Brain pericyte (primary cell): ENCODE results near the gene NTHL1.

ENCODE experiments used
- DNase-seq: peaks from one replicate; pipeline ENCODE4 v3.0.0-alpha.2; 2012; ENCODE audit warnings: low read depth, low spot score

Gene NTHL1

DNA sequence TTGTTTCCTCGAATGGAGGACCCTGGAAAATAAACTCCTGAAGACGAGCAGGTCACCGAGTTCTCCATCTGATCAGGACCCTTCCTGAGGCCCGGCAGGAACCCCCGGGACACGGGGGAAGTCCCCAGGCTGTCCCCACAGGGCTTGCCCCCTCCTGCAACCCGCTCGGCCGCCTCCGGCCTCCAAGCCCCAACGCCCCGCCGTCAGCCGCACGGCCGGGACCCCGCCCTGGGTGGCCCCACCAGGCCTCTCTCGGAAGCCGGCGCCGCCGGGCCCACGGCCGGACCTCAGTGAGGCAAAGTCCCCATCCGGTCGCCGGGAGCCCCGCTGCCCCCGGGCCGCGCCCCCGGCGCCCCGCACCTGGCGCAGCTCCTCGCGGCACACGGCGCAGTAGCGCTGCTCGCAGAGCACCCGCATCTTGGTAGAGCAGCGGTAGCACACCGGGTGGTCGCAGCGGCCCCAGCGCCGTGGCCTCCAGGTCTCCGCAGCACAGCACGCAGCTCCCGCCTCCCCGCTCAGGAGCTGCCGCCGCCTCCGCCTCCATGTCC is 38.4 kb downstream of the NTHL1 start:
- no peak for DNase-seq

- no peak for DNase-seq
Observed at GRCh38 chr16:2008631-2009163, 38.9 kb downstream of the NTHL1 start.

GRCh38 chr16:2008009-2008526 is 39.6 kb downstream of the NTHL1 start:
- DNase-seq = no peak

GRCh38 chr16:2007081-2007836 is 40.4 kb downstream of the NTHL1 start:
- DNase-seq = no peak

GRCh38 chr16:2006317-2006716 is 41.3 kb downstream of the NTHL1 start:
- DNase-seq = no peak

- DNase-seq = no peak
Observed at GRCh38 chr16:2005646-2006045, 42.0 kb downstream of the NTHL1 start.

DNA sequence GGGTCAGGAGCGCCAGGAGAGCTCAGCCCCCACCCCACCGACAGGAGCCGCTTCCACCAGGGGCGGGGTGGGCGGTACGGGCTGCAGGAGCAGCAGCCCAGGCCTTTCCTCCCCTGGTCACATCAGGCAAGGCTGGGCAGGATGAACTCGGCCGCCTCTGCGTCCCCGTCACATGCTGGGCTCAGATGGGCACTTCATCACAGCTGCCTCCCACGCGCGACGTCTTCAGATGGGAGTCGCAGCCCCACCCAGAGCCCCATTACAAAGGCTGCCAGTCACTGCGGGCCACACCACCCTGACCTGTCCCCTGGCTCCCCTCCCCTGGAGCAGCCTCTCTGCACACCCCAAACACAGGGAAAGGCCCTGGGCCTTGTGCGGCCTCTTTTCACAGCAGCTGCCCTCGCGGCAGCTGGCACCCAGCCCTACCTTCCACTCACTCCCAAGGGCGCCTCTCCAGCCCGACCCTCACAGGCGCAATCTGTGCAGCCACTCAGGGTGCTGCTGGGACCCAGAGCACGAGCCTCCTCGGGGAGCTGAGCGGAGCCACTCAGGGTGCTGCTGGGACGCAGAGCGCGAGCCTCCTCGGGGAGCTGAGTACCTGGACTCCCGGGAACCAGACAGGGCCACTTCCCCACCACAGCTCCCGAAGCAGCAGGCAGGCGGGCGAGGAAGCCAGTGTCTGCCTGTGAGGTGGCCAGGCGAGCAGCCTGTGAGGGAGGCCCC is 42.7 kb downstream of the NTHL1 start:
- no peak for DNase-seq

- no peak for DNase-seq
Observed at GRCh38 chr16:2003827-2004641, 43.6 kb downstream of the NTHL1 start.

GRCh38 chr16:2003231-2003826 is 44.3 kb downstream of the NTHL1 start:
- no peak for DNase-seq

DNA sequence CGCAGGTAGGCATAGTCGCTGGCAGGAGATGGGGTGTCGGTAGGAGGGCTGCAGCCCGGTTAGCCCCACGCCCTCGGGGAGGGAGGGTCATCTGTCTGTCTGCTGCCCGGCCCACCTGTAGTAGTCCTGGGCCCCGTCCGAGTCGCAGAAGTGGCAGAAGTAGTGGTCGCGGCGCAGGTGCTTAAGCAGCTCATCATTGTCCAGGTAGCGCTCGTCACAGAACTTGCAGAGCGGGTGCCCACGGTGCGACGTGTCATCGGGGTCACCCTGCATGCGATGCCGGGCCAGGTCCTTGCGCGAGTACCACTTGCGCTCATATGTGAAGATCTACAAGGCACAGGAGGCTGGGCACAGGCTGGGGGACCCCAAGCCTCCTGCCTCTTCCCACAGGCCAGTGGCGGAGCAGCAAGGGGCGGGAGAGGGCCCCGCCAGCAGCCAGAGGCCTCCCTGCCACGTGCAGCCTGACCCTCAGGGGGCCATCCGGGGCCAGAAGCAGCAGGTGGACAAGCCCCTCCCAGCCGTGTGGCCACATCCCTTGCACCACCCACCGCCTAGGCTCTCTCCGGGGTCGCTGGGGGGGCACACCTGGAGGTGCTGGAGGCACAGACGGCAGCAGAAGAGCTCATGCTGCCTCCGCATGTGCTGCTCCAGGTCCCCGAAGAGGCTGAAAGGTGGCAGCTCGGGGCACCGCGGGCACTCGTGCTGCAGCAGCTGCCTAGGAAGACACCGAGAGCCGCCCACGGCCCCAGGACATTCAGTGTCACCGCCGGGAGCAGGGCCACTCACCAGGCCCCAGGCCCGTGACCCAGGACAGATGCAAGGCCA is 45.0 kb downstream of the NTHL1 start:
- DNase-seq = no peak

DNA sequence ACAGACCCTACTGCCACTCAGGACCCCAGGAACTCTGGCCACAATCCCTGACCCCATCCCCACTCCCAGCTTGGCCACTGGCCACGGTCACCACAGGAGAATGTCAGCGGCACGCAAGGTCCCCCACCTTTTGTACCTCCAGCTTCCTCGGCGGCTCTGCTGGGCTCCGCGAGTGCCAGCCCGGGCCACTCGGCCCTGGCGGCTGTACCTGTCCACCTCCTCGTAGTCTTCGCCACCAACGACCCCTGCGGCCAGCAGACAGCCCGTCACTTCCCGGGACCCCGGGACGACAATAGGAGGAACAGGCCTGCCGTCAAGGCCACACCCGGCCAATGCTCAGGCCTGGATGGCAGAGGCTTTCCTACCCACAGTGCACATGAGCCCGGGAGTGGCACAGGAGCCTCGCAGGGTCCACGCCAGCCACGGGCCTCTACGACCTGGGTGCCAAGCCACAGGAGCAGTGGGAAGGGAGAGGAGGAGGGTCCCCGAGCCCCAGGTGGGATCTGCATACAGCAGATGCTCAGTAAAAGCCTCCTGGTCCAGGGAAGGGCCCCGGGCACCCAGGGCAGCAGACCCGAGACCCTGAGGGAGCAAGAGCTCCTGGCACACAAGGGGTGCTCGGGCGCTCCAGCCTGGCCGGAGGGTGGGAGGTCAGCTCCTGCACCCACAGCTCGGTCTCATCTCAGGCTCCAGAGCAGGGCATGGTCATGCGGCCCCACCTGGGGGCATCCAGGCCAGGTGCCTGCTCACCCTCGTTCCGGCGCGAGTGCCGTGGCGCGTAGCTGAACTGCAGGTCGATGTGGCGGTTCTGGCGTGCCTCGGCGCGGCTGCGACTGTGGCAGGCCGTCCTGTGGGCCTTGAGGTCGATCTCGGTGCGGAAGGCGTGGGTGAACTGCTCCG is 45.9 kb downstream of the NTHL1 start:
- no peak for DNase-seq

- no peak for DNase-seq
Observed at GRCh38 chr16:2001035-2001434, 46.6 kb downstream of the NTHL1 start.

GRCh38 chr16:1999866-2000514 is 47.6 kb downstream of the NTHL1 start:
- DNase-seq = no peak

DNA sequence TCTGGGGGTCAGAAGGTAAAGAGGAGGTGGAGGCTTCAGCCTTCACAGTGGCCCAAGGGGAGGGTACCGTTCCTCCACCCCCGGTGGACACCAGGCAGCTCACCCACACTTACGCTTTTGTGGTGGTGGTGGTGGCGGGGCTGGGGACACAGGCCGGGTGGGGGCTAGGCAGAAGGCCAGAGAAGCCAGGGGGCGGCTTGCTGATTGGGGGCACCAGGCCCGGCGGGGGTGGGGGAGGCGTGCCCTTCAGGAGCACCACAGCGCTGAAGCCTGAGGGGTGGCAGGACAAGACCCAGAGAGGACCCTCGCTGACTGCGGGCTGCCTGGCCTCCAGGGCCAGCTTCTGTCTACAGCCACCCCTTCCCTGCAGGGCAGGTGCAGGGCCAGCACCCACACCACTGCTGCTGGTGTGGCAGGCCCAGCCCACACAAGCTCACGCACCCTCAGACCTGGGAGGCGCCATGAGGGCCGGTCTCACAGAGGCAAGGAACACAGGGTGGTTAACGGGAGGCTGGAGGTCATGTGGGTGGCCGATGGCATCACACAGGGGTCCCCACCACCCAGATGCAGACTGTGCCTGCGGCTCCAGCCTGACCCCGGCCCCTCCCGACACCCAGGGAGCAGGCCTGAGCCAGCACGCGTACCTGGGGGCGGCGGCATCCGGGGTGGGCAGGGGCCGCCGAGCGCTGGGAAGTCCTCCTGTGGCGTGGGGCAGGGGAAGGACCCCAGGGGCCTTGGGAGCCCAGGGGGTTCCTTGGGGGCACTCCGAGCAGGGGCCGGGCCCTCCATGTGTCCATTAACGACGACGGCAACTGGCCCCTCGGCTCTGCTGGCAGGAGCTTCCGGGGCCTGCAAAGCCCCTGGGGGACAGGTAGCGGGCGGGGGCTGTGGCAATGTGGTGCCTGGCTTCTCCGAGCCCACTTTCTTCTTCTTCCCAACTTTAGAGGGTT is 48.5 kb downstream of the NTHL1 start:
- no peak for DNase-seq

DNA sequence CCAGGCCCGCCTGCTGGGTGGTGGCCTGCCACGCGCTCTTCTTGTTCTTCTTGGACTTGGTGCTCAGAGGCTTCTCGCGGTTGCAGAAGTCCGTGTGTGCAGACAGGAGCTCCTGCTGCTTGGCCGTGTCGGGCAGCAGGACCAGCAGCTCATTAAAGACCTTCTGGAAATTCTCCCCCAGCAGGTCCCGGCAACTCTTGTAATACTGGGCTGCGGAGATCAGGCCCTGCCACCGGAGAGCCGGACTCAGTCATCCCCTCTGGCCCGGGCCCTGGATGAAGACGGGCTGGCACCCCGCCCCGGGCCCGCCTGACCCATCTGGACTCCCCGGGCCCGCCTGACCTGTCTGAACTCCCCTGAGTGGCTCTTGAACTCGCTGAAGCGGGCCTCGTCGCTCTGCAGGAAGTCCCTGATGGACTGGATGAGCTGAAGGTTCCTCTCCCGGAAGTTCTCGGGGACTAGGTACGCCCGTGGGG is 49.2 kb downstream of the NTHL1 start:
- DNase-seq = no peak

- DNase-seq = no peak
Observed at GRCh38 chr16:1997494-1998359, 49.9 kb downstream of the NTHL1 start.
